ENCODE results near the gene DYNC1I1. TPM values are rescaled to one million over a fixed set of nuclear protein-coding genes. Genes with fewer than 3 reads are reported as not detected.

DYNC1I1 gene
- total RNA-seq, 1 experiment from 2014 or later: not detected

DNA sequence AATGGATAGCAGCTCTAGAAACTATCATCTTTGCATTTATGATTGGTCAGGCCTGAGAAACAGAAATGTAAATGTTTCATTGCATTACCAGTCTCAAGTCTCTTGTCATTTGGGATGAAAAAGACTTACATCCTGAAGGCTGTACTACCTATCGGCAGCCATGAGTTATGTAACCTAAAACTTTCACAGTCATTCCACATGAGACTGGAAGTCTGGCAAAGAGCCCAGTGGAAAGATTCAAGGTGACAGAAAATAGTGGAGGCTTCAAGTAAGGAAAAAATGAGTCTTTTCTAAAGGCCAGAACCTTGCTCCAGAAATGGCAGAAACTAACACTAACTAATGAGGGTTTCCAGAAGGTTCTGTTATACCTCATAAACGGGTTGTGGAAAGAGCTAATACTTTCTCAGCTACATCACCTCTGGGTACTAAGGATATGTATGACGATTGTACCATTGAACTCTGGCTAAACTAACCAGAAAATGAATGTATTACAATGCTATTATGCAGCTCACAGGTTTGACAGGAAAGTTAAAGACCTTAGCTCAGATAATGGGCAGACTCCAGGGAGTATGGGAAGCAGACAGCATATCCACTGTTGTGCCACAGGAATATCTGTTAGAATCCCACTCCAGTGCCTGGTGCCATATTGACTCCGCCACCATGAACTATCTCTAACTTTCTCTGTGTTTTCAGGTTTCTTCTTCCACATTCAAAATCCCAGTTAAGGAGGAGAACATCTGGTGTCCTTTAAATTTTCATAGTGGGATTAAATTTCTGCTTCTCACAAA lies 41.7 kb upstream of the DYNC1I1 start:
- POLR2A ChIA-PET: interaction anchor here (1.0 kb wide), 1 partner anchor 11 kb away, joined by 3 read pairs; no protein-coding TSS in a partner anchor
- Mint-ChIP-seq H3K4me3 (ENCODE audit: unreplicated experiment) (no peak overlapping the region), H3K27me3 (ENCODE audit: insufficient read depth, unreplicated experiment) (peaks cover 73% of the 10 kb centered on the region), H3K4me1 (ENCODE audit: insufficient read depth, unreplicated experiment) (no peaks in the 10 kb centered on the region), H3K36me3 (ENCODE audit: insufficient read depth, unreplicated experiment) (no peaks in the 10 kb centered on the region), H3K9me3 (ENCODE audit: unreplicated experiment) (no peaks in the 10 kb centered on the region), H3K27ac (ENCODE audit: low read depth, unreplicated experiment) (no peak overlapping the region)
- peak; percentile 15 for DNase-seq (ENCODE audit: unreplicated experiment)
- TF ChIP-seq, protein P1, sequence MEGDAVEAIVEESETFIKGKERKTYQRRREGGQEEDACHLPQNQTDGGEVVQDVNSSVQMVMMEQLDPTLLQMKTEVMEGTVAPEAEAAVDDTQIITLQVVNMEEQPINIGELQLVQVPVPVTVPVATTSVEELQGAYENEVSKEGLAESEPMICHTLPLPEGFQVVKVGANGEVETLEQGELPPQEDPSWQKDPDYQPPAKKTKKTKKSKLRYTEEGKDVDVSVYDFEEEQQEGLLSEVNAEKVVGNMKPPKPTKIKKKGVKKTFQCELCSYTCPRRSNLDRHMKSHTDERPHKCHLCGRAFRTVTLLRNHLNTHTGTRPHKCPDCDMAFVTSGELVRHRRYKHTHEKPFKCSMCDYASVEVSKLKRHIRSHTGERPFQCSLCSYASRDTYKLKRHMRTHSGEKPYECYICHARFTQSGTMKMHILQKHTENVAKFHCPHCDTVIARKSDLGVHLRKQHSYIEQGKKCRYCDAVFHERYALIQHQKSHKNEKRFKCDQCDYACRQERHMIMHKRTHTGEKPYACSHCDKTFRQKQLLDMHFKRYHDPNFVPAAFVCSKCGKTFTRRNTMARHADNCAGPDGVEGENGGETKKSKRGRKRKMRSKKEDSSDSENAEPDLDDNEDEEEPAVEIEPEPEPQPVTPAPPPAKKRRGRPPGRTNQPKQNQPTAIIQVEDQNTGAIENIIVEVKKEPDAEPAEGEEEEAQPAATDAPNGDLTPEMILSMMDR (IDR thresholded peaks at IDR 0.05; ENCODE audit: unreplicated experiment): no peak
- intact Hi-C loops (cut with micrococcal nuclease): no loop called here
- no TSS peak for BruUV-seq (replicated peaks)
- CTCF ChIA-PET: interaction anchor here (0.5 to 2.1 kb wide), 4 partner anchors 8 to 140 kb away, joined by 3 to 13 read pairs (median 4); no protein-coding TSS in a partner anchor

DNA sequence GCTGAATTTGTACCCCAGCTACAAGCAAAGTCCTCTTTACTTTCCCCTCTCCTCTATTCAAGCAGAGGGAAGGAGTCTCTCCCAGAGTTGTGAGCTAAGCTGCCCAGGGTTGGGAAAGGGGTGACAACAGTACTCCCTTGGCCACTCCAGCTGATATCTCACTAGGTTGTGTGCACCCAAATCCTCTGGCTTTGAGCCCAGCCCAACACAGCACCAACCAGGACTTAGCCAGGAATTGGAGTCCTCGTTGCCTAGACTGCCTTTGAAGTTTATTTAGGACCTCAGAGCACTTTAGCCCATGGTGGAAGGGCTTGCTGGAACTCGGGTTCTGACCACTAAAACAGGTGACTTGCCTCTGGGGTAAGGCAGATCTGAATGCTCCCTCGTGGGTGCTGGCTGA lies 35.7 kb upstream of the DYNC1I1 start:
- H3K9me3 Mint-ChIP-seq (ENCODE audit: unreplicated experiment): no peaks in the 10 kb centered on the region
- no TSS peak for BruUV-seq (replicated peaks)
- POLR2A ChIA-PET: no interaction called here
- CTCF ChIA-PET: interaction anchor here (0.6 kb wide), 1 partner anchor 150 kb away, joined by 3 read pairs; no protein-coding TSS in a partner anchor
- H3K27me3 Mint-ChIP-seq (ENCODE audit: insufficient read depth, unreplicated experiment): peaks cover 74% of the 10 kb centered on the region
- H3K36me3 Mint-ChIP-seq (ENCODE audit: insufficient read depth, unreplicated experiment): no peaks in the 10 kb centered on the region
- H3K4me1 Mint-ChIP-seq (ENCODE audit: insufficient read depth, unreplicated experiment): no peaks in the 10 kb centered on the region
- intact Hi-C loops (cut with micrococcal nuclease): no loop called here
- TF ChIP-seq, protein P1 (IDR thresholded peaks at IDR 0.05; ENCODE audit: unreplicated experiment): no peak
- no peak for DNase-seq (ENCODE audit: unreplicated experiment)
- H3K4me3 Mint-ChIP-seq (ENCODE audit: unreplicated experiment): no peak overlapping the region
- H3K27ac Mint-ChIP-seq (ENCODE audit: low read depth, unreplicated experiment): no peak overlapping the region

- H3K27ac Mint-ChIP-seq (ENCODE audit: low read depth, unreplicated experiment): no peak overlapping the region
- no peaks in the 10 kb centered on the region for H3K4me1 Mint-ChIP-seq (ENCODE audit: insufficient read depth, unreplicated experiment)
- no peaks in the 10 kb centered on the region for H3K36me3 Mint-ChIP-seq (ENCODE audit: insufficient read depth, unreplicated experiment)
- H3K4me3 Mint-ChIP-seq (ENCODE audit: unreplicated experiment): no peak overlapping the region
- peaks cover 74% of the 10 kb centered on the region for H3K27me3 Mint-ChIP-seq (ENCODE audit: insufficient read depth, unreplicated experiment)
- intact Hi-C loops (cut with micrococcal nuclease): no loop called here
- H3K9me3 Mint-ChIP-seq (ENCODE audit: unreplicated experiment): no peaks in the 10 kb centered on the region
- ChIA-PET CTCF (interaction anchor here (0.5 to 0.7 kb wide), 3 partner anchors 15 to 1449 kb away, joined by 3 read pairs; no protein-coding TSS in a partner anchor), POLR2A (no interaction called here)
- BruUV-seq (replicated peaks): no TSS peak
- TF ChIP-seq, protein P1 (IDR thresholded peaks at IDR 0.05; ENCODE audit: unreplicated experiment): no peak
- DNase-seq (ENCODE audit: unreplicated experiment): no peak
Measured at GRCh38 chr7:95737828-95738505, 34.4 kb upstream of the DYNC1I1 start.

GRCh38 chr7:95749044-95749443 lies 23.3 kb upstream of the DYNC1I1 start:
- no peaks in the 10 kb centered on the region for H3K4me1 Mint-ChIP-seq (ENCODE audit: insufficient read depth, unreplicated experiment)
- BruUV-seq (replicated peaks): no TSS peak
- H3K36me3 Mint-ChIP-seq (ENCODE audit: insufficient read depth, unreplicated experiment): no peaks in the 10 kb centered on the region
- no peak overlapping the region for H3K4me3 Mint-ChIP-seq (ENCODE audit: unreplicated experiment)
- intact Hi-C loops (cut with micrococcal nuclease): no loop called here
- H3K27me3 Mint-ChIP-seq (ENCODE audit: insufficient read depth, unreplicated experiment): peaks cover 94% of the 10 kb centered on the region
- H3K9me3 Mint-ChIP-seq (ENCODE audit: unreplicated experiment): no peaks in the 10 kb centered on the region
- H3K27ac Mint-ChIP-seq (ENCODE audit: low read depth, unreplicated experiment): no peak overlapping the region
- ChIA-PET POLR2A (no interaction called here), CTCF (no interaction called here)
- TF ChIP-seq, protein P1 (IDR thresholded peaks at IDR 0.05; ENCODE audit: unreplicated experiment): no peak
- no peak for DNase-seq (ENCODE audit: unreplicated experiment)

Data from MCF 10A (cell line).